HepG2 (cell line): ENCODE measurements around the gene SNAPIN. TPM values are rescaled to one million over a fixed set of nuclear protein-coding genes. Genes with fewer than 3 reads are reported as not detected.

ENCODE experiments used
- ATAC-seq: fragments of 200-7000 bp; cut with Tn5 transposase; 3 replicates; pipeline ENCODE4 v1.9.1; 2020; ENCODE audit warnings: mild to moderate bottlenecking, moderate library complexity
- BruUV-seq: library from RNA; stranded (reverse); fragments of 400-500 nt; replicated peaks from 2 replicates; lab custom pipeline; 2021; lab: Mats Ljungman, UMichigan
- CTCF ChIA-PET: fragments of 300-600 bp; formaldehyde crosslinking; extraction: SDS; loops from one replicate; lab custom pipeline; 2021; ENCODE audit warnings: low total read pairs, inconsistent platforms, low intra/inter-chr PET ratio; lab: Yijun Ruan, JAX
- POLR2A ChIA-PET: fragments of 350-600 bp; sonication (Branson Sonifier 250); formaldehyde crosslinking; loops from one replicate; lab custom pipeline; 2020; ENCODE audit warnings: antibody characterized with exemption, inconsistent platforms; lab: Yijun Ruan, JAX
- DNase-seq: peaks from one replicate; pipeline ENCODE4 v3.0.0-alpha.2; 2015; ENCODE audit warnings: low spot score
- FAIRE-seq: peaks from 3 replicates; lab custom pipeline; 2011; peaks lifted over from hg19 to GRCh38; lab: Jason Lieb, UNC
- H2AFZ ChIP-seq: one replicate; pipeline ENCODE4 v1.6.1; 2011; ENCODE audit warnings: low read length, inconsistent platforms
- H3K27ac ChIP-seq: fragments of 300-600 bp; 3 replicates; pipeline ENCODE4 v1.8.0; 2011; ENCODE audit warnings: mixed run types, mild to moderate bottlenecking, mixed read lengths, low read length, inconsistent platforms; ENCODE audit not compliant: insufficient read depth; ENCODE audit errors: extremely low read length
- H3K27me3 ChIP-seq, 2 experiments: fragments of 200-600 bp in 1 of 2; 2 replicates in 1 of 2; 3 replicates in 1 of 2; pipeline versions ENCODE4 v1.6.0 to v1.8.0; 2011; ENCODE audit warnings: low read length in 2 of 2, mild to moderate bottlenecking in 2 of 2, moderate library complexity in 2 of 2, inconsistent platforms in 1 of 2; ENCODE audit not compliant: insufficient read depth in 2 of 2, control insufficient read depth in 1 of 2
- H3K36me3 ChIP-seq, 2 experiments: fragments of 200-600 bp in 1 of 2; replicated peaks in 1 of 2; 2 replicates in 1 of 2; 3 replicates in 1 of 2; pipeline versions ENCODE4 v1.5.1 to v1.8.0; 2011; ENCODE audit warnings: low read length in 2 of 2, inconsistent platforms in 1 of 2; ENCODE audit not compliant: insufficient read depth in 2 of 2, control insufficient read depth in 1 of 2
- H3K4me1 ChIP-seq: 2 replicates; pipeline ENCODE4 v1.5.1; 2012; ENCODE audit warnings: low read length, inconsistent platforms; ENCODE audit not compliant: insufficient read depth
- H3K4me2 ChIP-seq: 2 replicates; pipeline ENCODE4 v1.6.0; 2011; ENCODE audit warnings: low read depth, low read length, inconsistent platforms
- H3K4me3 ChIP-seq, 3 experiments: fragments of 200-600 bp in 1 of 3; sonication (generic), shearing (Covaris generic) in 1 of 3; replicated peaks in 1 of 3; 2 replicates each; pipeline ENCODE4 v1.5.1; 2011 to 2016; ENCODE audit warnings: low read length in 3 of 3, inconsistent platforms in 2 of 3, low read depth in 2 of 3, mild to moderate bottlenecking in 2 of 3, control low read depth in 1 of 3, mixed read lengths in 1 of 3; ENCODE audit not compliant: insufficient read depth in 1 of 3
- H3K79me2 ChIP-seq: one replicate; pipeline ENCODE4 v1.6.1; 2011; ENCODE audit warnings: low read length, inconsistent platforms; ENCODE audit not compliant: insufficient read depth
- H3K9ac ChIP-seq: 2 replicates; pipeline ENCODE4 v1.6.0; 2011; ENCODE audit warnings: mild to moderate bottlenecking, low read depth, low read length, inconsistent platforms; ENCODE audit not compliant: insufficient read depth
- H3K9me3 ChIP-seq: 2 replicates; pipeline ENCODE4 v1.5.1; 2012; ENCODE audit warnings: mild to moderate bottlenecking, low read length
- H4K20me1 ChIP-seq: 2 replicates; pipeline ENCODE4 v1.6.0; 2011; ENCODE audit warnings: inconsistent platforms, mild to moderate bottlenecking, low read length, moderate library complexity; ENCODE audit not compliant: insufficient read depth
- CHD2 ChIP-seq: IDR thresholded peaks from 2 replicates; pipeline ENCODE4 v1.6.1; 2011; ENCODE audit warnings: low read depth, low read length, improper control_type of control experiment
- ELF4 ChIP-seq: sonication (generic); formaldehyde crosslinking; IDR thresholded peaks from 2 replicates; pipeline ENCODE4 v1.5.0; 2020; ENCODE audit warnings: missing genetic modification reagents, mild to moderate bottlenecking, moderate library complexity, borderline replicate concordance
- ESRRA ChIP-seq: sonication (generic); formaldehyde crosslinking; IDR thresholded peaks from 2 replicates; pipeline ENCODE4 v1.5.1; 2020; ENCODE audit warnings: mild to moderate bottlenecking, low read depth, missing genetic modification reagents
- GABPB1 ChIP-seq: IDR thresholded peaks from 2 replicates; pipeline ENCODE4 v1.6.1; 2016; ENCODE audit warnings: mild to moderate bottlenecking, missing genetic modification reagents, moderate library complexity, missing compliant biosample characterization
- GTF2F1 ChIP-seq: fragments of 150-350 bp; IDR thresholded peaks from 2 replicates; pipeline ENCODE4 v1.6.1; 2014; ENCODE audit warnings: low read length
- MTA3 ChIP-seq: sonication (generic); formaldehyde crosslinking; IDR thresholded peaks from 2 replicates; pipeline ENCODE4 v1.4.0; 2020; ENCODE audit warnings: missing genetic modification reagents
- REL ChIP-seq: sonication (generic); formaldehyde crosslinking; conservative IDR thresholded peaks from 2 replicates; pipeline ENCODE4 v1.8.0; 2022; ENCODE audit warnings: mild to moderate bottlenecking, missing genetic modification reagents, moderate library complexity
- REPIN1 ChIP-seq: sonication (generic); formaldehyde crosslinking; IDR thresholded peaks from 2 replicates; pipeline ENCODE4 v1.8.0; 2022; ENCODE audit warnings: missing genetic modification reagents, low read depth, mild to moderate bottlenecking, borderline replicate concordance
- TRIM24 ChIP-seq: sonication (generic); formaldehyde crosslinking; IDR thresholded peaks from 2 replicates; pipeline ENCODE4 v1.8.0; 2022; ENCODE audit warnings: mild to moderate bottlenecking, missing genetic modification reagents
- ZNF10 ChIP-seq: sonication (generic); formaldehyde crosslinking; IDR thresholded peaks from 2 replicates; pipeline ENCODE4 v1.4.0; 2020; ENCODE audit warnings: mild to moderate bottlenecking, low read depth, missing genetic modification reagents, borderline replicate concordance
- ZNF124 ChIP-seq: sonication (generic); formaldehyde crosslinking; IDR thresholded peaks from 2 replicates; pipeline ENCODE4 v1.4.0; 2020; ENCODE audit warnings: missing genetic modification reagents
- ZNF333 ChIP-seq: sonication (generic); formaldehyde crosslinking; IDR thresholded peaks from 2 replicates; pipeline ENCODE4 v1.4.0; 2020; ENCODE audit warnings: mild to moderate bottlenecking, missing genetic modification reagents, borderline replicate concordance
- ZNF34 ChIP-seq: sonication (generic); formaldehyde crosslinking; IDR thresholded peaks from 2 replicates; pipeline ENCODE4 v1.4.0; 2020; ENCODE audit warnings: mild to moderate bottlenecking, missing genetic modification reagents, borderline replicate concordance
- ZNF451 ChIP-seq: sonication (generic); formaldehyde crosslinking; IDR thresholded peaks from 2 replicates; pipeline ENCODE4 v1.5.0; 2020; ENCODE audit warnings: mild to moderate bottlenecking, missing genetic modification reagents
- ZNF720 ChIP-seq: sonication (generic); formaldehyde crosslinking; IDR thresholded peaks from 2 replicates; pipeline ENCODE4 v1.4.0; 2020; ENCODE audit warnings: missing genetic modification reagents
- ZNF788 ChIP-seq: sonication (generic); formaldehyde crosslinking; IDR thresholded peaks from 2 replicates; pipeline ENCODE4 v1.5.0; 2020; ENCODE audit warnings: mild to moderate bottlenecking, missing genetic modification reagents, borderline replicate concordance
- ZSCAN29 ChIP-seq: sonication (generic); formaldehyde crosslinking; conservative IDR thresholded peaks from 2 replicates; pipeline ENCODE4 v1.4.0; 2020; ENCODE audit warnings: mild to moderate bottlenecking, missing genetic modification reagents
- ZSCAN9 ChIP-seq: IDR thresholded peaks from 2 replicates; pipeline ENCODE4 v1.6.1; 2016; ENCODE audit warnings: borderline replicate concordance
- WGBS: methylation state at CpG from one replicate; pipeline ENCODE4 v1.1.6; 2017; ENCODE audit warnings: low lambda C conversion rate; 5-methylcytosine and 5-hydroxymethylcytosine counted together
- in situ Hi-C: cut with HindIII; loops from 2 replicates; pipeline ENCODE4 v1.10.0; 2017; ENCODE audit warnings: low pct_unique_long_range_greater_than_20kb; ENCODE audit not compliant: extremely low pct_ligation_motif_present
- intact Hi-C: fragments of 100-400 bp; cut with micrococcal nuclease; formaldehyde crosslinking; loops from one replicate; pipeline ENCODE4 v1.10.0; 2022; ENCODE audit not compliant: unreplicated experiment
- polyA plus RNA-seq, 8 experiments: library from polyadenylated mRNA; depleted of rRNA in 3 of 8; stranded (reverse) in 7 of 8; unstranded in 1 of 8; fragments of >200 nt; fragmentation: Illumina TruSeq in 4 of 8; extraction: Trizol in 4 of 8; gene quantifications; 2 replicates each; pipeline versions ENCODE4 v1.2.1 to v1.2.3, GENCODE V29; 2011 to 2016; ENCODE audit warnings: low read depth in 4 of 8, missing spikeins in 1 of 8, mixed read lengths in 1 of 8; ENCODE audit not compliant: insufficient read depth in 1 of 8
- total RNA-seq, 5 experiments: library from RNA; depleted of rRNA; stranded (reverse); fragments of >200 nt; fragmentation: Illumina TruSeq; extraction: Trizol; gene quantifications; 2 replicates each; pipeline ENCODE4 v1.2.3, GENCODE V29; 2016; ENCODE audit warnings: low read depth in 1 of 5
- TF ChIP-seq, protein P1 (sequence below): fragments of 450-650 bp; IDR thresholded peaks from 2 replicates; pipeline ENCODE4 v1.6.1; 2016
- TF ChIP-seq, protein P2 (sequence below): sonication (generic); formaldehyde crosslinking; IDR thresholded peaks from 2 replicates; pipeline ENCODE4 v1.4.0; 2020; ENCODE audit warnings: missing genetic modification reagents, borderline replicate concordance
- TF ChIP-seq, protein P3 (sequence below): sonication (generic); IDR thresholded peaks from 2 replicates; pipeline ENCODE4 v1.6.1; 2016; ENCODE audit warnings: low read depth, borderline replicate concordance

The SNAPIN gene
- total and polyA plus RNA-seq, 2 of the 13 experiments (the other 11 are each of a cell fraction or from before 2014, with no cell fraction given): 23.9 to 25.7 TPM

DNA sequence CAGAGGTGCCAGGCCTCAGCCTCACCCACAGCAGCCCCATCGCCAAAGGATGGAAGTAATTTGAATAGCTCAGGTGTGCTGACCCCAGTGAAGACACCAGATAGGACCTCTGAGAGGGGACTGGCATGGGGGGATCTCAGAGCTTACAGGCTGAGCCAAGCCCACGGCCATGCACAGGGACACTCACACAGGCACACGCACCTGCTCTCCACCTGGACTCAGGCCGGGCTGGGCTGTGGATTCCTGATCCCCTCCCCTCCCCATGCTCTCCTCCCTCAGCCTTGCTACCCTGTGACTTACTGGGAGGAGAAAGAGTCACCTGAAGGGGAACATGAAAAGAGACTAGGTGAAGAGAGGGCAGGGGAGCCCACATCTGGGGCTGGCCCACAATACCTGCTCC is 35.0 kb downstream of the SNAPIN start (continued):
- TF ChIP-seq, protein P1, sequence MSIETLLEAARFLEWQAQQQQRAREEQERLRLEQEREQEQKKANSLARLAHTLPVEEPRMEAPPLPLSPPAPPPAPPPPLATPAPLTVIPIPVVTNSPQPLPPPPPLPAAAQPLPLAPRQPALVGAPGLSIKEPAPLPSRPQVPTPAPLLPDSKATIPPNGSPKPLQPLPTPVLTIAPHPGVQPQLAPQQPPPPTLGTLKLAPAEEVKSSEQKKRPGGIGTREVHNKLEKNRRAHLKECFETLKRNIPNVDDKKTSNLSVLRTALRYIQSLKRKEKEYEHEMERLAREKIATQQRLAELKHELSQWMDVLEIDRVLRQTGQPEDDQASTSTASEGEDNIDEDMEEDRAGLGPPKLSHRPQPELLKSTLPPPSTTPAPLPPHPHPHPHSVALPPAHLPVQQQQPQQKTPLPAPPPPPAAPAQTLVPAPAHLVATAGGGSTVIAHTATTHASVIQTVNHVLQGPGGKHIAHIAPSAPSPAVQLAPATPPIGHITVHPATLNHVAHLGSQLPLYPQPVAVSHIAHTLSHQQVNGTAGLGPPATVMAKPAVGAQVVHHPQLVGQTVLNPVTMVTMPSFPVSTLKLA: no peak
- TF ChIP-seq ZNF124: no peak

- ATAC-seq (no peak), DNase-seq (no peak), FAIRE-seq (no peak)
- Histone ChIP-seq H3K36me3 (no peaks in the 10 kb centered on the region), H3K9ac (no peak overlapping the region), H3K4me3 (no peak overlapping the region), H3K9me3 (no peaks in the 10 kb centered on the region), H3K27me3 (peaks cover 0 to 2% of the 10 kb centered on the region in 2 experiments; a peak in 3 of 5 replicates), H3K4me2 (peak overlapping the region; percentile 20; the same call in 1 of the 2 replicates), H2AFZ (no peak overlapping the region), H3K79me2 (no peaks in the 10 kb centered on the region), H3K4me1 (peaks cover 12% of the 10 kb centered on the region), H3K27ac (no peak overlapping the region), H4K20me1 (no peaks in the 10 kb centered on the region)
- intact Hi-C loops (no loop called here), in situ Hi-C loops (no loop called here)
- ChIA-PET POLR2A (no interaction called here), CTCF (no interaction called here)
- no TSS peak for BruUV-seq
- 65% methylated on average over 8 of the region's 8 CpGs for WGBS
- no peak for TF ChIP-seq ZNF788 (CRISPR knock-in tag)
- no peak for TF ChIP-seq REL (CRISPR knock-in tag)
- no peak for TF ChIP-seq ESRRA (CRISPR knock-in tag)
- no peak for TF ChIP-seq ZSCAN9 (CRISPR knock-in tag)
- no peak for TF ChIP-seq REPIN1 (CRISPR knock-in tag)
- TF ChIP-seq ZNF34 (CRISPR knock-in tag): no peak
- TF ChIP-seq CHD2: no peak
- TF ChIP-seq, protein P2, sequence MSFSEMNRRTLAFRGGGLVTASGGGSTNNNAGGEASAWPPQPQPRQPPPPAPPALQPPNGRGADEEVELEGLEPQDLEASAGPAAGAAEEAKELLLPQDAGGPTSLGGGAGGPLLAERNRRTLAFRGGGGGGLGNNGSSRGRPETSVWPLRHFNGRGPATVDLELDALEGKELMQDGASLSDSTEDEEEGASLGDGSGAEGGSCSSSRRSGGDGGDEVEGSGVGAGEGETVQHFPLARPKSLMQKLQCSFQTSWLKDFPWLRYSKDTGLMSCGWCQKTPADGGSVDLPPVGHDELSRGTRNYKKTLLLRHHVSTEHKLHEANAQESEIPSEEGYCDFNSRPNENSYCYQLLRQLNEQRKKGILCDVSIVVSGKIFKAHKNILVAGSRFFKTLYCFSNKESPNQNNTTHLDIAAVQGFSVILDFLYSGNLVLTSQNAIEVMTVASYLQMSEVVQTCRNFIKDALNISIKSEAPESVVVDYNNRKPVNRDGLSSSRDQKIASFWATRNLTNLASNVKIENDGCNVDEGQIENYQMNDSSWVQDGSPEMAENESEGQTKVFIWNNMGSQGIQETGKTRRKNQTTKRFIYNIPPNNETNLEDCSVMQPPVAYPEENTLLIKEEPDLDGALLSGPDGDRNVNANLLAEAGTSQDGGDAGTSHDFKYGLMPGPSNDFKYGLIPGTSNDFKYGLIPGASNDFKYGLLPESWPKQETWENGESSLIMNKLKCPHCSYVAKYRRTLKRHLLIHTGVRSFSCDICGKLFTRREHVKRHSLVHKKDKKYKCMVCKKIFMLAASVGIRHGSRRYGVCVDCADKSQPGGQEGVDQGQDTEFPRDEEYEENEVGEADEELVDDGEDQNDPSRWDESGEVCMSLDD (CRISPR knock-in tag): no peak
- no peak for TF ChIP-seq GABPB1 (CRISPR knock-in tag)
- no peak for TF ChIP-seq GTF2F1
- no peak for TF ChIP-seq TRIM24 (CRISPR knock-in tag)
- TF ChIP-seq ELF4 (CRISPR knock-in tag): no peak
- TF ChIP-seq ZNF10 (CRISPR knock-in tag): no peak
- no peak for TF ChIP-seq ZSCAN29 (CRISPR knock-in tag)
- TF ChIP-seq MTA3 (CRISPR knock-in tag): no peak
- TF ChIP-seq, protein P3, sequence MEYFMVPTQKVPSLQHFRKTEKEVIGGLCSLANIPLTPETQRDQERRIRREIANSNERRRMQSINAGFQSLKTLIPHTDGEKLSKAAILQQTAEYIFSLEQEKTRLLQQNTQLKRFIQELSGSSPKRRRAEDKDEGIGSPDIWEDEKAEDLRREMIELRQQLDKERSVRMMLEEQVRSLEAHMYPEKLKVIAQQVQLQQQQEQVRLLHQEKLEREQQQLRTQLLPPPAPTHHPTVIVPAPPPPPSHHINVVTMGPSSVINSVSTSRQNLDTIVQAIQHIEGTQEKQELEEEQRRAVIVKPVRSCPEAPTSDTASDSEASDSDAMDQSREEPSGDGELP: no peak
- no peak for TF ChIP-seq ZNF720 (CRISPR knock-in tag)
- TF ChIP-seq ZNF451: no peak
- no peak for TF ChIP-seq ZNF333 (CRISPR knock-in tag)
These were observed 38.2 kb downstream of the SNAPIN start for GRCh38 chr1:153696741-153697140.
